Neural cell (in vitro differentiated cells): ENCODE results near the gene PTPRN2. TPM values are rescaled to one million over a fixed set of nuclear protein-coding genes. Genes with fewer than 3 reads are reported as not detected.

Source experiments
- H2AFZ ChIP-seq: fragments of 200-600, 300-800 bp; sonication (generic), shearing (Covaris generic); 2 replicates; pipeline ENCODE4 v1.6.0; 2014; ENCODE audit warnings: low read depth, mild to moderate bottlenecking, antibody characterized with exemption, low read length, moderate library complexity
- H3F3A ChIP-seq: fragments of 200-600 bp; shearing (Covaris generic); 2 replicates; pipeline ENCODE4 v1.6.1; 2016; ENCODE audit warnings: mild to moderate bottlenecking, moderate library complexity, mixed read lengths, antibody characterized with exemption, low read length; ENCODE audit not compliant: insufficient read depth, poor library complexity, severe bottlenecking
- H3K27ac ChIP-seq: fragments of 200-600, 300-800 bp; sonication (generic), shearing (Covaris generic); 2 replicates; pipeline ENCODE4 v1.5.1; 2014; ENCODE audit warnings: mild to moderate bottlenecking, low read length, moderate library complexity
- H3K27me3 ChIP-seq: fragments of 300-800, 200-600 bp; sonication (generic), shearing (Covaris generic); 2 replicates; pipeline ENCODE4 v1.6.0; 2014; ENCODE audit warnings: mild to moderate bottlenecking, low read depth, low read length, moderate library complexity; ENCODE audit not compliant: insufficient read depth
- H3K36me3 ChIP-seq: fragments of 300-800, 200-600 bp; sonication (generic), shearing (Covaris generic); 2 replicates; pipeline ENCODE4 v1.5.1; 2014; ENCODE audit warnings: mild to moderate bottlenecking, antibody characterized with exemption, low read length, moderate library complexity; ENCODE audit not compliant: insufficient read depth
- H3K4me2 ChIP-seq: fragments of 300-800, 200-600 bp; sonication (generic), shearing (Covaris generic); 2 replicates; pipeline ENCODE4 v1.6.0; 2014; ENCODE audit warnings: mild to moderate bottlenecking, low read length
- H3K4me3 ChIP-seq: fragments of 300-800, 200-600 bp; sonication (generic), shearing (Covaris generic); 2 replicates; pipeline ENCODE4 v1.5.1; 2014; ENCODE audit warnings: mild to moderate bottlenecking, low read length, moderate library complexity
- H3K79me2 ChIP-seq: fragments of 200-600 bp; shearing (Covaris generic); replicated peaks from 2 replicates; pipeline ENCODE4 v1.6.0; 2014; ENCODE audit warnings: mild to moderate bottlenecking, low read length, moderate library complexity; ENCODE audit not compliant: insufficient read depth
- H3K9ac ChIP-seq: fragments of 300-800, 200-600 bp; sonication (generic), shearing (Covaris generic); 2 replicates; pipeline ENCODE4 v1.6.1; 2016; ENCODE audit warnings: mild to moderate bottlenecking, low read length, mixed read lengths
- H3K9me2 ChIP-seq: fragments of 200-600 bp; shearing (Covaris generic); 2 replicates; pipeline ENCODE4 v1.6.1; 2016; ENCODE audit warnings: mild to moderate bottlenecking, low read length, mixed read lengths; ENCODE audit not compliant: insufficient read depth
- H3K9me3 ChIP-seq: fragments of 200-600, 300-800 bp; sonication (generic), shearing (Covaris generic); 2 replicates; pipeline ENCODE4 v1.6.1; 2016; ENCODE audit warnings: mild to moderate bottlenecking, mixed run types, low read length, moderate library complexity, mixed read lengths
- H4K20me1 ChIP-seq: fragments of 200-600 bp; shearing (Covaris generic); 2 replicates; pipeline ENCODE4 v1.6.1; 2016; ENCODE audit warnings: mild to moderate bottlenecking, mixed run types; ENCODE audit not compliant: insufficient read depth
- CTCF ChIP-seq: fragments of 450-650 bp; IDR thresholded peaks from 2 replicates; pipeline ENCODE4 v1.5.1; 2014; ENCODE audit warnings: antibody characterized with exemption, mild to moderate bottlenecking, moderate library complexity; ENCODE audit not compliant: poor library complexity, severe bottlenecking
- EP300 ChIP-seq: fragments of 450-650 bp; conservative IDR thresholded peaks from 2 replicates; pipeline ENCODE4 v1.6.1; 2014; ENCODE audit warnings: antibody characterized with exemption, mild to moderate bottlenecking, moderate library complexity; ENCODE audit not compliant: poor library complexity, severe bottlenecking
- EZH2 ChIP-seq: fragments of 200-600, 300-800 bp; shearing (Covaris generic), sonication (generic); IDR thresholded peaks from 2 replicates; pipeline ENCODE4 v1.6.1; 2014; ENCODE audit warnings: antibody characterized with exemption, low read length, borderline replicate concordance, mild to moderate bottlenecking; ENCODE audit not compliant: insufficient read depth, poor library complexity, severe bottlenecking
- MXI1 ChIP-seq: fragments of 450-650 bp; conservative IDR thresholded peaks from 2 replicates; pipeline ENCODE4 v1.6.1; 2014; ENCODE audit warnings: antibody characterized with exemption, mild to moderate bottlenecking; ENCODE audit not compliant: poor library complexity, severe bottlenecking
- POLR2AphosphoS5 ChIP-seq: IDR thresholded peaks from 2 replicates; pipeline ENCODE4 v1.6.1; 2012
- RAD21 ChIP-seq: fragments of 450-650 bp; conservative IDR thresholded peaks from 2 replicates; pipeline ENCODE4 v1.6.1; 2014; ENCODE audit warnings: antibody characterized with exemption, mild to moderate bottlenecking, moderate library complexity
- REST ChIP-seq: IDR thresholded peaks from 2 replicates; pipeline ENCODE4 v1.6.1; 2012; ENCODE audit warnings: borderline replicate concordance
- SMC3 ChIP-seq: fragments of 450-650 bp; conservative IDR thresholded peaks from 2 replicates; pipeline ENCODE4 v1.6.1; 2014; ENCODE audit warnings: antibody characterized with exemption, mild to moderate bottlenecking, moderate library complexity; ENCODE audit not compliant: poor library complexity
- TAF1 ChIP-seq: IDR thresholded peaks from 2 replicates; pipeline ENCODE4 v1.6.1; 2012; ENCODE audit warnings: low read depth
- polyA plus RNA-seq: library from polyadenylated mRNA; depleted of rRNA; stranded (reverse); fragments of >200 nt; gene quantifications from 2 replicates; pipeline ENCODE4 v1.2.3, GENCODE V29; 2014

PTPRN2 gene
- polyA plus RNA-seq, 1 donor from 2014 or later: 31.0 TPM

DNA sequence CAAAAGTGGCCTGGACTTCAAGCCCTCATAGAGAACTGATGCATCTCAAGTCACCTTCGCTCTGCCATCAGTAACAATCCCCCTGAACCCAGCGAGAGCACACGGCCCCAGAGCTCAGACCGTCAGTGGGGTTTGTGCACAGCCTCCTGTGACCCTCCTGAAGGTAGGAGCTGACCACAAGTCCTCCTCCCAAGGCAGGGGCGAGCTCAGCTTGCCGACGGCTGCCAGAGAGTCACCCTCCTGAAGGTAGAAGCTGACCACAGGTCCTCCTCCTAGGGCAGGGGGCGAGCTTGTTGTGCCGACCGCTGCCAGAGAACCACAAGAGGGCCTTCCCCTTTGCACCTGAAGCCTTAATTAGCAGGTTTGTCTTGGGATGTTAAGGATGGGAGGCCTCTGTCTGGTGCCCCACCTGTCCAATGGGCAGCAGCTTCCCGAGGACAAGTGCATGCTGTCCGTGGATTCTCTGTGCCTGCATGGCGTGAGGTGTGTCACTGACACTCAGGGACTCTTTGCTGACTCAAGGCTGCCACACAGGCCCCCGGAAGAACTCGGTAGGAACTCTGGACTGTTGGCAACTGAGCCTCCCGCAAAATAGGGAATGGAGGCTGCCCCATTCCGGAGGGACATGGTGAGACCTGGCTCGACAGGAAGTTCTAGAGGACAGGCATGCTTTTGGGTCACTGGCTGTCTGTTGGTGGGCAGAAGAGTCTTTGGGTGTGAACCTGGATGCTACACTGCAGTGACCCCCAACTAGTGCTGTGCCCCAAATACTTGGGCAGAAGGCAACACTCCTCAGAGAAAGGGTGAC lies 763.4 kb downstream of the PTPRN2 start:
- no peak overlapping the region for H3K9ac ChIP-seq
- H3K27ac ChIP-seq: no peak overlapping the region
- no peaks in the 10 kb centered on the region for H3K27me3 ChIP-seq
- TF ChIP-seq RAD21 (no peak), EZH2 (no peak), POLR2AphosphoS5 (no peak), MXI1 (no peak), SMC3 (no peak), TAF1 (no peak), EP300 (no peak), REST (no peak), CTCF (no peak)
- no peaks in the 10 kb centered on the region for H3K9me2 ChIP-seq
- H3K9me3 ChIP-seq: no peaks in the 10 kb centered on the region
- no peaks in the 10 kb centered on the region for H4K20me1 ChIP-seq
- H3F3A ChIP-seq: peaks cover 4% of the 10 kb centered on the region
- no peak overlapping the region for H2AFZ ChIP-seq
- no peaks in the 10 kb centered on the region for H3K79me2 ChIP-seq
- no peak overlapping the region for H3K4me2 ChIP-seq
- H3K4me3 ChIP-seq: no peak overlapping the region
- no peaks in the 10 kb centered on the region for H3K36me3 ChIP-seq

- Histone ChIP-seq H3K4me2 (no peak overlapping the region), H3K9ac (no peak overlapping the region), H3K36me3 (no peaks in the 10 kb centered on the region), H3F3A (peaks cover 4% of the 10 kb centered on the region), H3K27me3 (no peaks in the 10 kb centered on the region), H2AFZ (no peak overlapping the region), H3K27ac (no peak overlapping the region), H3K9me2 (no peaks in the 10 kb centered on the region), H3K79me2 (no peaks in the 10 kb centered on the region), H3K9me3 (no peaks in the 10 kb centered on the region), H3K4me3 (no peak overlapping the region), H4K20me1 (no peaks in the 10 kb centered on the region)
- TF ChIP-seq CTCF (no peak), EP300 (no peak), POLR2AphosphoS5 (no peak), RAD21 (no peak), SMC3 (no peak), REST (no peak), TAF1 (no peak), EZH2 (no peak), MXI1 (no peak)
These were observed 765.0 kb downstream of the PTPRN2 start for GRCh38 chr7:157822688-157823031.
